ENCODE measurements around the gene GGTA1.

Gene GGTA1

GRCh38 chr9:121484651-121485446 is 14.8 kb downstream of the GGTA1 start:
- Histone ChIP-seq H2AFZ (ENCODE audit: low read depth) (no peak overlapping the region), H3K27ac (no peak overlapping the region), H3K79me2 (ENCODE audit: insufficient read depth, low read depth) (no peaks in the 10 kb centered on the region), H3K4me2 (no peak overlapping the region), H3K4me3 (IDR thresholded peaks at IDR 0.05; ENCODE audit: insufficient read depth, low read depth, low read length) (no peak overlapping the region), H3K9ac (no peak overlapping the region), H4K20me1 (ENCODE audit: insufficient read depth) (no peaks in the 10 kb centered on the region), H3K27me3 (ENCODE audit: insufficient read depth, low read depth) (no peaks in the 10 kb centered on the region), H3K4me1 (ENCODE audit: low read depth, poor library complexity, severe bottlenecking) (no peaks in the 10 kb centered on the region), H3K36me3 (ENCODE audit: insufficient read depth) (no peaks in the 10 kb centered on the region)
- no peak for TF ChIP-seq CTCF (conservative IDR thresholded peaks at IDR 0.05; ENCODE audit: low read depth, low read length)

- Histone ChIP-seq H3K79me2 (ENCODE audit: insufficient read depth, low read depth) (no peaks in the 10 kb centered on the region), H4K20me1 (ENCODE audit: insufficient read depth) (no peaks in the 10 kb centered on the region), H3K27me3 (ENCODE audit: insufficient read depth, low read depth) (no peaks in the 10 kb centered on the region), H3K4me2 (no peak overlapping the region), H3K27ac (no peak overlapping the region), H3K9ac (no peak overlapping the region), H3K4me3 (IDR thresholded peaks at IDR 0.05; ENCODE audit: insufficient read depth, low read depth, low read length) (no peak overlapping the region), H3K4me1 (ENCODE audit: low read depth, poor library complexity, severe bottlenecking) (no peaks in the 10 kb centered on the region), H2AFZ (ENCODE audit: low read depth) (no peak overlapping the region), H3K36me3 (ENCODE audit: insufficient read depth) (no peaks in the 10 kb centered on the region)
- TF ChIP-seq CTCF (conservative IDR thresholded peaks at IDR 0.05; ENCODE audit: low read depth, low read length): no peak
Measured at GRCh38 chr9:121483473-121484031, 16.1 kb downstream of the GGTA1 start.

GRCh38 chr9:121483049-121483448 is 16.6 kb downstream of the GGTA1 start:
- Histone ChIP-seq H3K4me2 (no peak overlapping the region), H3K4me1 (ENCODE audit: low read depth, poor library complexity, severe bottlenecking) (no peaks in the 10 kb centered on the region), H3K4me3 (IDR thresholded peaks at IDR 0.05; ENCODE audit: insufficient read depth, low read depth, low read length) (no peak overlapping the region), H3K79me2 (ENCODE audit: insufficient read depth, low read depth) (no peaks in the 10 kb centered on the region), H3K27ac (no peak overlapping the region), H2AFZ (ENCODE audit: low read depth) (no peak overlapping the region), H3K27me3 (ENCODE audit: insufficient read depth, low read depth) (no peaks in the 10 kb centered on the region), H3K36me3 (ENCODE audit: insufficient read depth) (no peaks in the 10 kb centered on the region), H4K20me1 (ENCODE audit: insufficient read depth) (no peaks in the 10 kb centered on the region), H3K9ac (no peak overlapping the region)
- no peak for TF ChIP-seq CTCF (conservative IDR thresholded peaks at IDR 0.05; ENCODE audit: low read depth, low read length)

- Histone ChIP-seq H3K4me1 (ENCODE audit: low read depth, poor library complexity, severe bottlenecking) (no peaks in the 10 kb centered on the region), H4K20me1 (ENCODE audit: insufficient read depth) (no peaks in the 10 kb centered on the region), H2AFZ (ENCODE audit: low read depth) (no peak overlapping the region), H3K27me3 (ENCODE audit: insufficient read depth, low read depth) (no peaks in the 10 kb centered on the region), H3K4me2 (no peak overlapping the region), H3K9ac (no peak overlapping the region), H3K27ac (no peak overlapping the region), H3K4me3 (IDR thresholded peaks at IDR 0.05; ENCODE audit: insufficient read depth, low read depth, low read length) (no peak overlapping the region), H3K36me3 (ENCODE audit: insufficient read depth) (no peaks in the 10 kb centered on the region), H3K79me2 (ENCODE audit: insufficient read depth, low read depth) (no peaks in the 10 kb centered on the region)
- TF ChIP-seq CTCF (conservative IDR thresholded peaks at IDR 0.05; ENCODE audit: low read depth, low read length): no peak
Measured at GRCh38 chr9:121478816-121479676, 20.6 kb downstream of the GGTA1 start.

Data from KMS-11 (cell line).